Cardiac fibroblast (primary cell): ENCODE data around the gene AAGAB.
"Not testable (repeated sequence)": the region's sequence is repeated elsewhere in the genome, so short reads cannot be mapped to it uniquely, and the experiment has no call there.

Experiments used
- DNase-seq, 2 donors: peaks; one replicate each; pipeline versions ENCODE4 v3.0.0 to v3.0.0-alpha.2; 2010; ENCODE audit warnings: low read depth in 2 of 2
- H3K4me3 ChIP-seq, 2 donors: replicated peaks in 1 of 2; 1 replicate in 1 of 2; 2 replicates in 1 of 2; pipeline ENCODE4 v1.5.1; 2011; ENCODE audit warnings: low read depth in 2 of 2, low read length in 2 of 2, mild to moderate bottlenecking in 2 of 2, moderate library complexity in 1 of 2
- CTCF ChIP-seq: IDR thresholded peaks from one replicate; pipeline ENCODE4 v1.5.1; 2011; ENCODE audit warnings: low read depth, mild to moderate bottlenecking, low read length, inconsistent platforms

AAGAB gene

GRCh38 chr15:67156426-67156825 is 98.0 kb downstream of the AAGAB start:
- no peak overlapping the region for H3K4me3 ChIP-seq
- TF ChIP-seq CTCF, result no peak
- no peak for DNase-seq

- TF ChIP-seq CTCF, result no peak
- no peak for DNase-seq
- no peak overlapping the region for H3K4me3 ChIP-seq
Measured at GRCh38 chr15:67154249-67154648, 100.2 kb downstream of the AAGAB start.

GRCh38 chr15:67153044-67153443 is 101.4 kb downstream of the AAGAB start:
- not testable (repeated sequence) for DNase-seq, H3K4me3 ChIP-seq

- no peak overlapping the region for H3K4me3 ChIP-seq
- DNase-seq, result no peak
- no peak for TF ChIP-seq CTCF
Measured at GRCh38 chr15:67152429-67152828, 102.0 kb downstream of the AAGAB start.
